Stimulated activated CD8-positive, alpha-beta memory T cell treated with anti-CD3 and anti-CD28 coated beads, Interleukin-12 subunit alpha, Interleukin-12 subunit beta, amount 100 ng/mL, for 1 hour (primary cell): Measurements from ENCODE around the gene CARD8.

Experiments
- DNase-seq: peaks from one replicate; pipeline ENCODE4 v3.0.0-alpha.2; 2020; ENCODE audit warnings: low read depth

CARD8 gene

DNA sequence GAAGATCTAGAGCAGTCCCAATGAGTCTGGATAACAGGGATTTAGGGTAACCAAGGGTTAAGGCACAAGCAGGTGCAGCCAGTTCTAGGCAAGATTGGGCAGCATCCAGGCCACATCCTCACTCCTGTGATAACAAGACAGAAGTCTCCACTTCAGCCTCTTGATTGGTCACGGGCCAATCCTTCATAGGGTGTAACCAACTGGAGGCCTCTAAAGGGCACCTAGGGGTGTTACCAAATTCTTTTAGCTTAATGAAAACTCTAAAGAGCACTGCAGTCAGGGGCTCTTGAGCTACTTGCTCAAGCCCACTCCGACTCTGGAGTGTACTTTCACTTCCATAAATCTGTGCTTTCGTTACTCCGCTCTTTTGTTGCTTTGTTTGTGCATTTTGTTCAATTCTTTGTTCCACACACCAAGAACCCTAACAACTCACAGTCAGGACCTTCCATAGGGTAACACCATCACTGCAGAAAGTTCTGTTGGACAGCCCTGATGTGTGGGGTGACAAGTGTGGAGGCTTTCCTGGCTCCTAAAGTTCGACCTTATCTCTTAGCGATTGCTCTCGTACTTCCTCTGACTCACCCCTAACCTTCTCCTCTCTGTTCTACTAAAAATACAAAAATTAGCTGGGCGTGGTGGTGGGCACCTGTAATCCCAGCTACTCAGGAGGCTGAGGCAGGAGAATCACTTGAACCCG, 49.2 kb downstream of the CARD8 start:
- no peak for DNase-seq

- peak; percentile 82 for DNase-seq
Observed at GRCh38 chr19:48203794-48204628, 51.7 kb downstream of the CARD8 start.

DNA sequence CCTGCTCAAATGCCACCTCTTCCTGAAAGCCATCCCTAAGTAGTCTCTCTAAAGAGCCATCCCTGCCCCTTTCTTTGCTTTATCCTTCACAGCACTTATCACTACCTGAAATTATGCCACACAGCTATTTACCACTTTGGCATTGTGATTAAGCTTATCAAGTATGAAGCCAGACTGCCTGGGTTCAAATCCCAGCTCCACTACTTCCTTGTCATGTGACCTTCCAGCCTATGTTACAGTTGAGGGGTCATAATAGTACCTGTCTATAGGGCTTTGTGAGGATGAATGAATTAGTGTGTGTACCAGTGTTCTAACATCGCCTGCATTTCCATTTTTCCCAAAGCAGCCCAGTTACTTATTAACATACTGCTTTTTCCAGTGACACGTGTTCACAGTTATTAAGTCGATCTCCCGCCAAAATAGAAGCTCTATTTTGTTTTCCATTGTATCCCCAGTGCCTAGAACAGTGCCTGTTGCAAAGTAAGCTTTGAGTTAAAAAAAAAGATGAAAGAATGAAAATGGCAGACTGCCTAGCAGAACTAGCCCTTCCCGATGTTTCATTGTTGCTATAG, 52.4 kb downstream of the CARD8 start:
- DNase-seq, result no peak

DNA sequence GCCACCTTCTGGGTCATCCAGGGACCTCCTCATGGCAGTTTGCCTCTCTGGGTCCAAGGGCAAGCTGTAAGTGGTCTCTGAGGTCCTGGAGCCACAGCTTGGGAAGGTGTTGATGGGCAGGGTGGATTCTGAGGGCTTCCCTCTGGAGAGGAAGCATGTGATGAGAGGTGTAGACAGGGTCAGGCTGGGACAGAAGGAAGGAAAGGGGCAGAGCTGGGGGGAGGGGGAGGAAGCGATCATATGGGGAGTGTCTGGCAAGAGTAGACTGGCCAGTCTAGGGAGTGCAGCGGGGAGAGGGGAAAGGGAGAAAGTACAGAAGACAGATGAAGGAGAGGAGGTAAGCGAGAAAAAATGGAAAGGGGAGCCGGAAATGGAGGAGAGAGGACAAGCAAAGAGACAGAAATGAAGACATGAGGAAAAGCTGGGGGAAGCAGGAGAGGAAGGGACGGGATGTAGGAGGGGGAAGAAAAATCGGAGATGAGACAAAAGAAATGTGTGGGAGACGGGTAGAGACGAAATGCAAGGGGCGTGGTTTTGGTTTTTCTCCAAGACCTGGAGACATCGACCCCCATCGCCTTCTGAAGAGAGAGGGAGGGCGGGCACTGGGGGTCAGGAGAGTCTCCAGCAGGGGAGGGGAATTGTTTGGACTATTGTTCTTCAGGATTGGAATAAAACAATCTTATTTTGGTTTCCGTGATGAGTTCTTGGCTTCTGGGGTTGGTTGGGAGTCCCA, 58.6 kb downstream of the CARD8 start:
- DNase-seq, result no peak

- DNase-seq, result no peak
Observed at GRCh38 chr19:48196321-48196763, 59.4 kb downstream of the CARD8 start.

GRCh38 chr19:48194844-48195830, 60.6 kb downstream of the CARD8 start:
- DNase-seq, result no peak

GRCh38 chr19:48194041-48194843, 61.5 kb downstream of the CARD8 start:
- no peak for DNase-seq

DNA sequence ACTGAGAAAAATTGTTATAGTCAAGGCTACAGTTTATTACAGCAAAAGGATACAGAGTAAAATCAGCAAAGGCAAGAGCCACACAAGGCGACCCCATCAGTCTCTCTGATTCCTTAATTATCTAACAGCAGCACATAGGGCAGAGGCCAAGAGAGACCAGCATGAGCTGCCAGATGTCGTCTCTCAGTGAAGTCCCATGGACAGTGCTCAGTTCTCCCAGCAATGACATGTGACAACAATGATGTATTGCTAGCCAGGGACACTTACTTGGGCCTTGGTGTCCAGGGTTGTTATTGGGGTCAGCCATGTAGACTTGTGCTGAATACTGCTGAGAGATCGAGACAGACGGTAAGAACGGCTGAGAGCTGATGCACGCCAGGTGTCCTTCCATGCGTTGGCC, 63.0 kb downstream of the CARD8 start:
- DNase-seq, result no peak

DNA sequence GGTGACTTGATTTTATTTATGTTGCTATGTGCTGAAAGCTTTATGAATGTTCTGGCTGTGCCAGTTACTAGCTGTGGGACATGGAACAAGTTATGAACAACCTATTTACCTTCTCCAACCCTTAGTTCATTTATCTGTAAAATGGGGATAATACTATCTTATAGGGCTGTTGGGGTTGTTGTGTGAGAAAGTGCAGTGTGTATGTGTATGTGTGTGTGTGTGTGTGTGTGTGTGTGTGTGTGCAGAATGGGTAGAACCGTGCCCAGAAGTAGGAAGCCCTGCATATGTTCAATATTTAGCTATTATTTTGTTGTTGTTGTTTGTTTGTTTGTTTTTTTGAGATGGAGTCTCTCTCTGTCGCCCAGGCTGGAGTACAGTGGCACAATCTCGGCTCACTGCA, 64.8 kb downstream of the CARD8 start:
- DNase-seq, result no peak

DNA sequence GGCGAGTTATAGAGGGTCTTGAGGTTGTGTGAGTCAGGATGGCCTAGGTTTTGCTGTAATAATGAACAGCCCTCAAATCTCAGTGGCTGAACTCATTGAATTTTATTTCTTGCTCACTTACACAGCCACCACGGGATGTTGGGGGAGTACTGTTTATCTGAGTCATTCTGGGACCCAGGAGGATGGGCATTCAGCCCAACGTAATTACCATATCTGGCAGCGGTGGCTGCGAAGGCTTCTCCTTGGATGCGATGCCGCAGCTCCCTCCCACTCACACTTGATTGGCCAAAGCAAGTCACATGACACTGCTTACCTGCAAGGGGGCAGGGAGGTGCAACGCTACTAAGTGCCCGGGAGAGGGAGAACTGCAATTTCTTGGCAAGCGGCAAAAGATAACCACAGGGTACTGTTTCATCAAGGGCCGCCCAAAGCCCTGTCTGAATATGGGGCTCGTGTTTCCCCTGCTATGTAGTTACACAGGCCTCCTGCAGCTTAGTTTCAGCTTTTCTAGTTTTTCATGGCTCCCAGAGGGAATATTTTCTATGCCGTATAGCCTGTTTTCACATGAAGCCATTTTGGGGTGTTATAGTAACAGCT, 65.3 kb downstream of the CARD8 start:
- DNase-seq, result no peak

DNA sequence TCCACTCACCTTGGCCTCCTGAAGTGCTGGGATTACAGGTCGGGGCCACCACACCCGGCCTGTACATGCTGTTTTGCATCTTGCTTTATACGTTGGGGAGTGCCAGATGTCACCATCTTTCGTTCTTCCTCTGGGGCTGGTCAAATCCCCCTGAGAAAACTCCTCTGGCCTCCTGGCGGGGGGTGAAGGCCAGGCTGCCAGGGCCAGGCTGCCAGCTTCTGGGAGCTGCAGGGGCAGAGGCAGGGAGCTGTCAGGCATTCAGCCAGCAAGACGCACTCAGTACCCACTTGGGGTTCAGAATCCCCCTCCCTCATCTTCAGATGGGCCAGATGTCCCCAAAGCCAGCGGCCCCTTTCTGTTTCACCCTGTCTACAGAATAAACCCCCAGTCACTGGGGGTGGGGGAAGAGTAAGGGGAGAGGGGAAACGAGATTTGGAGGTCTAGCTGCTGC, 69.1 kb downstream of the CARD8 start:
- no peak for DNase-seq

- DNase-seq, result no peak
Observed at GRCh38 chr19:48186015-48186414, 69.7 kb downstream of the CARD8 start.

- DNase-seq, result no peak
Observed at GRCh38 chr19:48183356-48183755, 72.4 kb downstream of the CARD8 start.

DNA sequence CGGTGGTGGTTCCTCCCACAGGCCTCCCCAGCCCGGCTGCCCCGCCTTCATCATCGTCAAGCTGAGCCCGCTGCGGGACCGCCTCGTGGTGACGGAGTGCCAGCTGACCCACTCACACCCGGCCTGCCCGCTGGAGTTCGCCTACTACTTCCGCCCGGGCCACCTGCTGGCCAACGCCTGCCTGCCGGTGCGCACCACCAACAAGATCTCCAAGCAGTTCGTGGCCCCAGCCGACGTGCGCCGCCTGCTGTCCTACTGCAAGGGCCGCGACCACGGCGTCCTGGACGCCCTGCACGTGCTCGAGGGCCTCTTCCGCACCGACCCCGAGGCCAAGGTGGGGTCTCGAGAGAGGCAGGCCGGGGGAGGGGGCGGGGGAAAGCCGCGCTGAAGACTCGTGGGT, 73.3 kb downstream of the CARD8 start:
- DNase-seq, result no peak

DNA sequence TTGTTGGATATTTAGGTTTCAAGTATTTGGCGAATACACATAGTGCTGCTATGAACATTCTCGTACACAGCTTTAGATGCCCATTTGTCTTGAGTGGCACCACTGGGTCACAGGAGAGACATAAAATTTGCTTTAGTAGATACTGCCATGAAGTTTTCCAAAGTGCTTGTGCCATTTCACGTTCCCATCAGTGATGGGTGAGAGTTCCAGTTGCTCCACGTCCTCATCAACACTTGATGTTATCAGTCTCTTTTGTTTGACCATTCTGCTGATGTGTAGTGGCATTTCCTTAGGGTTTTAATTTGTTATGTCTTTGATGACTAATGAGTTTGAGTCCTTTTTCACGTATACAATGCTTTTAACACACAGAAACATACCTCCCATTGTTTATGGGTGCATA, 74.2 kb downstream of the CARD8 start:
- DNase-seq, result no peak

- no peak for DNase-seq
Observed at GRCh38 chr19:48176226-48176625, 79.5 kb downstream of the CARD8 start.

DNA sequence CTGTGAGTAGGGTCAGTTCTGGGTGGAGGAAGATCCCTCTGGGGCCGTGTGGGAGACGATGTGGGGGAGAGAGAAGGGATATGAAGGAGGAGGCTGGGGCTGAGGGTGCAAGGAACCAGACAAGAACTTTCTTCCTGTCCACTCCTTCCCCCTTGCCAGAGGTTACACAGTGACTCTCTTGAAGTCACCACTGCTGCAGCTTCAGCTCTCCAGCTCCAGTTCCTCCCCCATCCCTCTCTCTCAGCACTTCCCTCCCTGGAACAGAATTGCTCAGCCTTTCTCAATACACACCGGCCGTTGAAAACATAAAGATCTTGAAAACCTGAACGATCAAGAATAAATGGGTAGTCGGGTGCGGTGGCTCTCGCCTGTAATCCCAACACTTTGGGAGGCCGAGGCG, 80.1 kb downstream of the CARD8 start:
- no peak for DNase-seq

DNA sequence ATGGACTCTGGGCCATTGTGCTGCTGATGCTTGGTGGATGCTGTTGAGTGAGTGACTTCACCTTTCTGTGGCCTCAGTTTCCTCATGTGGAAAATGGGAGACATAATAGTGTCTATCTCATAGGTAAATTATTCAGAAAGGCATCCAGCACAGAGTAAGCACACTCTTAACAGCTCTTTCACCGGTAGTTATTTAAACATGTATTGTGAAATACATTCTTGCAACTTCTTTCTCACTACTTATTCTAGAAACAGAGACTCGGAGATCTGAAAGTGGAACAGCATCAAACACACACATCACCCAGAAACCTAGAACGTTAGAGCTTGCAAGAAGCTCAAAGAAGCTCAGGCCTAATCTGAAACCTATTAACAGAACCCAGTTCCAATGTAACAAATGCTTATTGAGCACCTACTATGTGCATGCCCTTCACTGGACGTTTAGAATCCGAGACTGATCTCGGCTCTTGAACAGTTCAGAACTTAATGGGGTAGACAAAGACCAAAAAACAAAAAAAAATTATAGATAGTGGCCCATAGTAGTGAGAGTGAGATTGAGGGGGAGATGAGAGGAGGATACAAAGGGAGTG, 81.2 kb downstream of the CARD8 start:
- DNase-seq, result no peak

- DNase-seq, result no peak
Observed at GRCh38 chr19:48171710-48172109, 84.0 kb downstream of the CARD8 start.
